Transverse colon (tissue), 4 donors: ENCODE measurements around the gene CYP17A1. TPM values are rescaled to one million over a fixed set of nuclear protein-coding genes. Genes with fewer than 3 reads are reported as not detected.
A peak's percentile ranks its signal among the peaks of the same experiment; 100 is the strongest.

Source experiments
- DNase-seq: peaks from one replicate; pipeline ENCODE4 v3.0.0-alpha.2; 2019
- H3K27ac ChIP-seq, 4 donors: fragments of 200-600 bp; sonication (generic); 2 replicates each; pipeline ENCODE4 v1.5.1; 2016 to 2018; ENCODE audit warnings: inconsistent platforms in 4 of 4
- H3K27me3 ChIP-seq: fragments of 200-600 bp; sonication (generic); 2 replicates; pipeline ENCODE4 v1.5.1; 2017; ENCODE audit warnings: inconsistent platforms
- H3K36me3 ChIP-seq, 4 donors: fragments of 200-600 bp; sonication (generic); 2 replicates each; pipeline ENCODE4 v1.5.1; 2017 to 2019; ENCODE audit warnings: inconsistent platforms in 4 of 4
- H3K4me1 ChIP-seq, 4 donors: fragments of 200-600 bp; sonication (generic); 2 replicates each; pipeline ENCODE4 v1.5.1; 2017 to 2020; ENCODE audit warnings: inconsistent platforms in 4 of 4
- H3K4me3 ChIP-seq, 4 donors: fragments of 200-600 bp; sonication (generic); 1 replicate in 1 of 4; 2 replicates in 3 of 4; pipeline versions ENCODE4 v1.5.1 to v1.6.1; 2017 to 2019; ENCODE audit warnings: inconsistent platforms in 4 of 4
- H3K9me3 ChIP-seq, 2 donors: fragments of 200-600 bp; sonication (generic); 2 replicates each; pipeline ENCODE4 v1.5.1; 2017 to 2019; ENCODE audit warnings: inconsistent platforms in 2 of 2
- CTCF ChIP-seq, 5 experiments: fragments of 200-600 bp in 3 of 5; fragments of 450-650 bp in 2 of 5; sonication (generic) in 3 of 5; IDR thresholded peaks; 1 replicate in 2 of 5; 2 replicates in 3 of 5; pipeline ENCODE4 v1.5.1; 2016 to 2017; ENCODE audit warnings: antibody characterized with exemption in 5 of 5, inconsistent platforms in 3 of 5, mild to moderate bottlenecking in 2 of 5, moderate library complexity in 1 of 5
- EP300 ChIP-seq: sonication (generic); formaldehyde crosslinking; IDR thresholded peaks from one replicate; pipeline ENCODE4 v1.6.1; 2017; ENCODE audit warnings: antibody characterized with exemption, low read depth
- POLR2A ChIP-seq: fragments of 450-650 bp; IDR thresholded peaks from one replicate; pipeline ENCODE4 v1.6.1; 2016; ENCODE audit warnings: antibody characterized with exemption, mild to moderate bottlenecking, moderate library complexity
- POLR2AphosphoS5 ChIP-seq, 3 donors: sonication (generic); formaldehyde crosslinking; IDR thresholded peaks; one replicate each; pipeline ENCODE4 v1.6.1; 2016; ENCODE audit warnings: antibody characterized with exemption in 3 of 3
- WGBS, 2 donors: methylation state at CpG; one replicate each; pipeline ENCODE4 v1.1.5; 2018; ENCODE audit warnings: low coverage in 1 of 2; 5-methylcytosine and 5-hydroxymethylcytosine counted together
- in situ Hi-C, 4 donors: fragments of 200-750 bp; cut with MboI; loops; one replicate each; pipeline versions ENCODE4 v1.15.0 to v1.15.1; 2017; ENCODE audit warnings: low sequenced_read_pairs in 3 of 4, low pct_ligation_motif_present in 1 of 4, low pct_unique_long_range_greater_than_20kb in 1 of 4
- intact Hi-C: fragments of 100-400 bp; cut with DNase I; formaldehyde crosslinking; loops from one replicate; pipeline ENCODE4 v1.15.1; 2023; ENCODE audit warnings: low total_unique reads
- total RNA-seq, 4 donors: library from RNA; depleted of rRNA; stranded (reverse); fragments of >200 nt; gene quantifications; one replicate each; pipeline ENCODE4 v1.1.0, GENCODE V29; 2016

The CYP17A1 gene
- total RNA-seq, 4 donors from 2014 or later = 13.3 TPM; not detected in 3

DNA sequence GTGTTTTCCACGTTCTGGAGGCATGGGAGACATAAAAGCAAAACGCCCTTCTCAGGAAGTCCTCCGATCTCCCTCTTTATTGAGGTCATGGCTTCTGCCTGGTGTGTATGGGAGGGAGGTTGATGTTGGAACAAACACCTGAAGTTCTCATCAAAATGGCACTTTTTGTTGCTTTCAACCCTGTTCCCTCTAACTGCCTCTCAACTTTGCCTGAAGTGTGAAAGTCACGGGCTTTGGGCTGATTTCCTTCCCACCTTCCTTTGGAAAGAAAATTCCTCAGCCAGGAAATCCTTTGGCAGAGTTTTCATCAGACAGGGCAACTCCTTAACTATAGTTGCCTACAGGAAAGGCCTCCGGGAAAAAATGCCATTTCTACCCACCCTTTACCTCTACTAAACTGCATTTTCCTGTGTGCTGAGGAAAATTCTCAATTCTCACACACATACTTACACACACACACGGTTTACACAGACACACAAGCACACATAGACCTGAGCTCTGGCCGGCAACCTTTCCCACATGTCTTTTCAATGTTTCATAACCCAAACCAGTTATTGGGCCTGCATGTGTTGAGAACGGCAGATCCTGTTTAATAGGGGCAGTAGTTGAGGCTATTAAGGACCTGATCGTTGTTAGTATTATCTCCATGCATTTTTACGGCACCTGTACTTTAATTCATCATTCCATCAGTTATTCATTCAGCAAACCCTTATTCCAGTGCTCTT is 36.4 kb downstream of the CYP17A1 start:
- intact Hi-C loops = no loop called here
- Histone ChIP-seq H3K9me3 (no peaks in the 10 kb centered on the region), H3K4me3 (no peak overlapping the region), H3K36me3 (peaks cover 0 to 18% (median 6%) of the 10 kb centered on the region in 4 donors), H3K27ac (peak overlapping the region; percentile 58 to 84 (median 74)), H3K27me3 (no peaks in the 10 kb centered on the region), H3K4me1 (peaks cover 43 to 65% (median 48%) of the 10 kb centered on the region in 4 donors)
- no peak for DNase-seq
- WGBS, 2 donors = 80 to 82% methylated on average over 8 to 10 of the region's 10 CpGs
- in situ Hi-C loops = no loop called here
- TF ChIP-seq CTCF (IDR thresholded peaks at IDR 0.05) = no peak
- TF ChIP-seq EP300 = no peak
- TF ChIP-seq POLR2A = no peak
- TF ChIP-seq POLR2AphosphoS5 (IDR thresholded peaks at IDR 0.05) = no peak

DNA sequence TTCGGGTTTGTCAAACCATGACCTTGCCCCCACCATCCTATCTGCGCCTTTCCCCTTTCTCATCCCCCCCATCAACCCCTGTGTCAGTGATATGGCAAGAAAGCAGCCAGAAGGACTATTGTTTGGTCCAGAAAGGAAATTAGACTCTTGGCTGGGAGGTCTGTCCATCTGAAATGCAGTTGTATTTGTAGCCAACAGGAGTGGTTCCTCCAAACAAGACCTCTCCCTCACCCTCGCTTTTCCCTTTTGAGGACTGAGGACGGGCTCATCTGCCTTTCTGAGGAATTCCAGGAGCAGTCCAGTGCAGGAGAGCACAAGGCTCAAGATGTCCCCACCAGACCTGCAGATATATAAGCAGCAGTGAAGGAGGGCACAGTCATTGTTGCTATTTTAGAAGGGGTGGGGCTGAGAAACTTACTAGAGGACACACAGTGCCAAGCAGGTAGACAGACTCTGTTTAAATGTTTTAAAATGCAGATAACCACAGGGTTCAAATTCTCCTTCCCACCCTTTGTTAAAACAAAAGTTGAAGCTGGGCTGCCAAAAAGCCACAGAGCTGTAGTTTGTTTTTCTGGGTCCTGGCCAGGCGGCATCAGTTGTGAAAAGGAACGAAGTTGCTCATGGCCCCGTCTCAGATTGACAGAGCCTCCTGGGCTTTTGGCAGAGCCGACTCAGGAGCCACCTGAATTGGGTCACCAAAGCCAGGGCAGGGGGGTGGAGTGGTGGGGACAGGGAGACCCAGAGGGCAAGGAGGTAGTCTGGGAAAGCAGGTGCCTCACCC is 37.3 kb downstream of the CYP17A1 start:
- WGBS, 2 donors = 69 to 94% methylated on average over 3 to 8 of the region's 8 CpGs
- peaks cover 47 to 72% (median 52%) of the 10 kb centered on the region in 4 donors for H3K4me1 ChIP-seq
- no peaks in the 10 kb centered on the region for H3K27me3 ChIP-seq
- TF ChIP-seq POLR2A = no peak
- no peak for TF ChIP-seq CTCF (IDR thresholded peaks at IDR 0.05)
- TF ChIP-seq POLR2AphosphoS5 (IDR thresholded peaks at IDR 0.05) = no peak
- no peak for TF ChIP-seq EP300
- no peak for DNase-seq
- H3K9me3 ChIP-seq = no peaks in the 10 kb centered on the region
- in situ Hi-C loops (no loop called here), intact Hi-C loops (no loop called here)
- H3K27ac ChIP-seq = peak overlapping the region; percentile 58 to 84 (median 74)
- peaks cover 0 to 18% (median 6%) of the 10 kb centered on the region in 4 donors for H3K36me3 ChIP-seq
- no peak overlapping the region for H3K4me3 ChIP-seq

DNA sequence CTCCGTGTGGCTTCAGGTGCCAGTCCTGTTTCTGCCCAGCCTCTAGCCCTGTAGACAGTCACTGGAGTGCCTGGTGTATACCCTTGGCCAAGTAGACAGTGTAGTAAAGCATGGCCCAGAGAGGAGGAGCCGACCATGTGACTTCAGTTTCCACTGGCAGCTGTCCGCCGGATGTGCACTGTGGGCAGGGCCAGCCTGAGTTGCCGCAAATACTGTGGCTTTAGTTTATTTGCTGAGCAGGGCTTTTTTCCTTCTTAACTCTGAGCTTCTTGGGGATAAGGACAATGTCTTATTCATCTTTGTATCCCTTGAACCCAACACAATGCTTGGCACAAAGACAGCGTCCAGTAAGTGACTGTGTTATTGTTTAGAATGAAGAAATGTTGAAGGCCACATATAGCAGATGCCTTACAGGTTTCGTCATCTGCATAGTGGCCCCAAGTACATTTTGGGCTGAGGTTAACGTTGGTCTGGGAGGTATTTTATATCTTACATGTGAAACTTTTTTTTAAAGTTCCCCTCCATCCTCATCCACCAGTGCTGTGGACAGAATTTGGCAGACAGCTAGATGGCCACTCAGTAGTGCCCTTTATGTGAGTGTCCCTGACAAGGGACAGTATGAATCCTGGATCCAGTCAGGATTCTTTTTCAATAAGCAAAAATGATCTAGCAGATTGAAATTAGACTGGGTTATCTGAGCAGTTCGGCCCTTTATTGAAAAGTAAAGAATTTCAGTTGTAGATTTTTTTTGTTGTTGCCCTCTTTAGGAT is 40.6 kb downstream of the CYP17A1 start:
- 27 to 30% methylated on average over 5 to 9 of the region's 9 CpGs for WGBS, 2 donors
- DNase-seq = peak; percentile 82
- H3K4me3 ChIP-seq = no peak overlapping the region
- TF ChIP-seq EP300 (no peak), POLR2A (peak; percentile 58), CTCF (IDR thresholded peaks at IDR 0.05) (no peak), POLR2AphosphoS5 (IDR thresholded peaks at IDR 0.05) (peak; percentile 70 to 77 (median 75))
- intact Hi-C loops (no loop called here), in situ Hi-C loops (no loop called here)
- peaks cover 0 to 11% (median 5%) of the 10 kb centered on the region in 4 donors for H3K36me3 ChIP-seq
- H3K9me3 ChIP-seq = no peaks in the 10 kb centered on the region
- H3K27me3 ChIP-seq = no peaks in the 10 kb centered on the region
- H3K27ac ChIP-seq = peak overlapping the region; percentile 71 to 83 (median 76)
- peaks cover 39 to 79% (median 41%) of the 10 kb centered on the region in 4 donors for H3K4me1 ChIP-seq
